Measurements from ENCODE around the gene MPG.

GRCh38 chr16:59440-60059 is 18.5 kb upstream of the MPG start:
- TF ChIP-seq POLR2A (IDR thresholded peaks at IDR 0.05; ENCODE audit: borderline replicate concordance, extremely low read depth, insufficient read depth, insufficient read length) (no peak), MAX (IDR thresholded peaks at IDR 0.05) (no peak), CTCF (IDR thresholded peaks at IDR 0.05 in 2 of 3, conservative IDR thresholded peaks at IDR 0.05 in 1 of 3; ENCODE audit: borderline replicate concordance in 1 of 3, insufficient read depth in 1 of 3, low read depth in 2 of 3, low read length in 2 of 3) (no peak), YY1 (IDR thresholded peaks at IDR 0.05; ENCODE audit: extremely low read depth, insufficient replicate concordance, low read depth, low read length) (no peak), CEBPB (IDR thresholded peaks at IDR 0.05; ENCODE audit: low read depth) (no peak), REST (IDR thresholded peaks at IDR 0.05; ENCODE audit: low read depth) (no peak), EZH2phosphoT487 (IDR thresholded peaks at IDR 0.05; ENCODE audit: borderline replicate concordance) (no peak), POLR2AphosphoS5 (IDR thresholded peaks at IDR 0.05; ENCODE audit: low read depth, low read length) (no peak), SIN3A (IDR thresholded peaks at IDR 0.05; ENCODE audit: low read depth) (no peak)
